HG02588 (cell line): ENCODE data around the gene MRI1.
"Not testable (repeated sequence)": the region's sequence is repeated elsewhere in the genome, so short reads cannot be mapped to it uniquely, and the experiment has no call there.

Experiments used
- ATAC-seq: cut with Tn5 transposase; IDR thresholded peaks from one replicate; pipeline ENCODE4 v1.9.1; 2021; ENCODE audit warnings: mild to moderate bottlenecking, moderate library complexity; ENCODE audit not compliant: unreplicated experiment

The MRI1 gene

GRCh38 chr19:13758795-13759194 lies 5.5 kb upstream of the MRI1 start:
- ATAC-seq: no peak

- no peak for ATAC-seq
Measured at GRCh38 chr19:13761423-13761822, 2.9 kb upstream of the MRI1 start.

- ATAC-seq: no peak
Measured at GRCh38 chr19:13762635-13763235, 1.6 kb upstream of the MRI1 start.

GRCh38 chr19:13763265-13763664 lies 1.1 kb upstream of the MRI1 start:
- no peak for ATAC-seq

- ATAC-seq: peak; percentile 36
Measured at GRCh38 chr19:13764821-13765394, 586 bp downstream of the MRI1 start.

- no peak for ATAC-seq
Measured at GRCh38 chr19:13765395-13766094, 1.2 kb downstream of the MRI1 start.

- no peak for ATAC-seq
Measured at GRCh38 chr19:13766095-13766481, 1.8 kb downstream of the MRI1 start.

- no peak for ATAC-seq
Measured at GRCh38 chr19:13768510-13768909, 4.2 kb downstream of the MRI1 start.

GRCh38 chr19:13770013-13770635 lies 5.8 kb downstream of the MRI1 start:
- no peak for ATAC-seq

- ATAC-seq: peak; percentile 81
Measured at GRCh38 chr19:13774217-13775191, 10.2 kb downstream of the MRI1 start, which contains the start of gene C19orf53. C19orf53 (plus strand) TSS chr19:13774456; CDS start chr19:13774478, 22 bp downstream.

GRCh38 chr19:13778398-13778797 lies 14.1 kb downstream of the MRI1 start:
- ATAC-seq: no peak

- no peak for ATAC-seq
Measured at GRCh38 chr19:13778847-13779246, 14.5 kb downstream of the MRI1 start.

GRCh38 chr19:13779794-13780193 lies 15.5 kb downstream of the MRI1 start:
- ATAC-seq: not testable (repeated sequence)

GRCh38 chr19:13781547-13781946 lies 17.2 kb downstream of the MRI1 start:
- ATAC-seq: no peak

GRCh38 chr19:13782537-13782936 lies 18.2 kb downstream of the MRI1 start:
- no peak for ATAC-seq

- no peak for ATAC-seq
Measured at GRCh38 chr19:13783565-13784500, 19.5 kb downstream of the MRI1 start.

GRCh38 chr19:13784731-13785452 lies 20.6 kb downstream of the MRI1 start:
- no peak for ATAC-seq

GRCh38 chr19:13788991-13789390 lies 24.7 kb downstream of the MRI1 start:
- no peak for ATAC-seq

- ATAC-seq: no peak
Measured at GRCh38 chr19:13790354-13790753, 26.0 kb downstream of the MRI1 start.
